ACC112 (cell line): Measurements from ENCODE around the gene SLC9A8.
A peak's percentile ranks its signal among the peaks of the same experiment; 100 is the strongest.

Source experiments
- H2AFZ ChIP-seq: fragments of 200-600 bp; sonication (generic); one replicate; pipeline ENCODE4 v1.6.0; 2017; ENCODE audit warnings: antibody characterized with exemption, low read length; ENCODE audit not compliant: unreplicated experiment
- H3K27ac ChIP-seq: fragments of 200-600 bp; sonication (generic); 2 replicates; pipeline ENCODE4 v1.5.1; 2014; ENCODE audit warnings: low read depth, mild to moderate bottlenecking, antibody characterized with exemption, low read length, moderate library complexity
- H3K27me3 ChIP-seq: fragments of 200-600 bp; sonication (generic); 2 replicates; pipeline ENCODE4 v1.6.1; 2014; ENCODE audit warnings: mild to moderate bottlenecking, antibody characterized with exemption, low read length, moderate library complexity, mixed read lengths; ENCODE audit not compliant: insufficient read depth
- H3K36me3 ChIP-seq: fragments of 200-600 bp; sonication (generic); 2 replicates; pipeline ENCODE4 v1.6.1; 2016; ENCODE audit warnings: mild to moderate bottlenecking, antibody characterized with exemption, low read length, moderate library complexity, mixed read lengths; ENCODE audit not compliant: insufficient read depth
- H3K4me1 ChIP-seq: fragments of 200-600 bp; sonication (generic); one replicate; pipeline ENCODE4 v1.6.1; 2016; ENCODE audit warnings: low read length, mixed read lengths; ENCODE audit not compliant: insufficient read depth, unreplicated experiment, control insufficient read depth
- H3K4me3 ChIP-seq: fragments of 200-600 bp; sonication (generic); 2 replicates; pipeline ENCODE4 v1.5.1; 2014; ENCODE audit warnings: mild to moderate bottlenecking, low read depth, low read length
- H3K79me2 ChIP-seq: fragments of 200-600 bp; sonication (generic); one replicate; pipeline ENCODE4 v1.6.0; 2016; ENCODE audit warnings: low read length; ENCODE audit not compliant: control insufficient read depth, unreplicated experiment, insufficient read depth

The SLC9A8 gene

DNA sequence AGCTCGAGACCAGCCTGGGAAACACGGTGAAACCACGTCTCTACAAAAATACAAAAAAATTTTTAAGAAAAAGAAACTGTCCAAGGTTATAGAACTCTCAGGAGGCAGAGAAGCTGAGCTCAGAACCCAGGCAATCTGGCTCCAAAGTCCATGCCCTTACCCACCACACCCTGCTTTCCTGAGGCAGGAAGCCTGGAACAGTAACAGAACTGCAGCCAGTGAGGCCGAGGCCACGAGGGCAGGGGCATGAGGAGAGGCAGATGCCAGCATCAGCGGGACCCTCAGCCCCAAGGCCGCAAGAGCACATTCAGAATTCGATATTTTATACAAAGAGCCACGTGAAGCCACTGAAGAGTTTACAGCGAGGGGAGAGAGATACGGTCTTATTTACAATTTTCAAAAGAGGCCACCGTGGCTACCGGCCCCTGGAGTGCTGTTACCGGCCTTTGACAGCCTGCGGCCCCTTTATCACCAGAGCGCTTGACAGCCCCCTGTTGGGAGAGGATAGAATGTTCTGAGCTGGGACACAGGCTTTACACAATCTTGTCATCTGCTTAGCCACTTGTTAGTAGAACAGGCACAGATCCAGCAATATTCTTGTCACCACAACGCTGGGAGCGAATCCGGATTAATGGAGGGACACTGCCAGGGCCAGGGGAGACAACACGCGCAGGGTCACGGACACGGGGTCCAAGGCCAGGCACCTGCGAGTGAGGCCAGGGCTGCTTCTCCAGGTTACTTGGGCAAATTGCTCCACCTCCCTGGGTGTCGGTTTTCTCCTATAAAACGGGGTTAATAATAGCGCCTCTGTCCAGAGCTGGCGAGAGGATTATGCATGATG lies 97.1 kb downstream of the SLC9A8 start:
- H3K4me3 ChIP-seq, result no peak overlapping the region
- peaks cover 50% of the 10 kb centered on the region for H3K79me2 ChIP-seq
- H2AFZ ChIP-seq, result no peak overlapping the region
- peaks cover 3% of the 10 kb centered on the region; the same call in 1 of the 2 replicates for H3K36me3 ChIP-seq
- no peaks in the 10 kb centered on the region for H3K27me3 ChIP-seq
- no peaks in the 10 kb centered on the region for H3K4me1 ChIP-seq
- no peak overlapping the region for H3K27ac ChIP-seq

DNA sequence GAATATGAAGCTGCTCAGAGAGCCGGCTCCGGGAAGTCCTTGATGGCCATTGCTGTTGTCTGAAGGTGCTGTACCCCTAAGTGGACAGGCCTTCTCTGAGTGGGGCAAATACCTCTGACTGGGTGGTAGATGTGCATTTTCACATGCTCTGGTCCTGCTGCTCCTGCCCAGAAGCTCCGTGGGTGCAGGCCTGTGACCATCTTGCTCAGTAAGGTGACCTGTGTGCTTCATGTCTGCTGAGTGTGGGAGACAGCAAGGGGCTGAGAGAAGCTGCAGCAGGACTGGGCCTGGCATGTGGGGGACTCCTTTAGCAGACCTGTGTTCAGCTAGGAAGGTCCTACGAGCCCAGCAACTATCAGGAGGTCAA lies 97.7 kb downstream of the SLC9A8 start:
- H3K4me3 ChIP-seq, result no peak overlapping the region
- H3K4me1 ChIP-seq, result no peaks in the 10 kb centered on the region
- no peaks in the 10 kb centered on the region for H3K27me3 ChIP-seq
- peaks cover 3% of the 10 kb centered on the region; the same call in 1 of the 2 replicates for H3K36me3 ChIP-seq
- no peak overlapping the region for H3K27ac ChIP-seq
- H2AFZ ChIP-seq, result no peak overlapping the region
- peaks cover 56% of the 10 kb centered on the region for H3K79me2 ChIP-seq

DNA sequence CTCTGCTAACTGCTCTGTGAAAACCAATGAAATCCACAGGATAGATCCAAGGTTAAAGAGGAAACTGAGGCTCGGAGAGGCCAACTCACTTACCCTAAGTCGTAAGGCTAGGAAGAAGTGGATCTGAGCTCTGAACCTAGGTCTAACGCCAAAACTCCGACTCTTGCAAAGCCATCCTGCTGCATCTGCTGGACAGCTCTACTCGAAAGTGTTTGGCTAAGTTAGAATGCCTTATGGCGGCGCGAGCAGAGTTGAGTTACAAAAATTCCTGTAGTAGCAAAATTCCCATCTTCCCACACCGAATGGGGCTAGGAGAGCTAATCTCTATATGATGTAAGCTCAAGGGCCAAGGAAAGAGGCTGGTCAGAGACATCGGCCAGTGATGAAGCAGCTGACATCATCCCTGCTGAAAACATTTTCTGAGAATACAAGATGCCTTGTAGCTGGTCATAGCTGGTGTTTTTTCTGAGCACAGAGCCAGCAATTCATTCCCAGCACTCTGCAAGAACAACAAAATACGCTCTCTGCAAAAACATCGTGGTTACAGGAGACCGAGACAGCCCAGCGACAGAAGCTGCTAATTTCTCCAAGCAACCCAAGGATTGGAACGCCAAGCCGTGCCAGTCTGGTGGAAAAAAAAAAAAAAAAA lies 100.9 kb downstream of the SLC9A8 start:
- no peak overlapping the region for H3K27ac ChIP-seq
- no peak overlapping the region for H2AFZ ChIP-seq
- H3K27me3 ChIP-seq, result no peaks in the 10 kb centered on the region
- H3K4me1 ChIP-seq, result peaks cover 4% of the 10 kb centered on the region
- H3K79me2 ChIP-seq, result peaks cover 56% of the 10 kb centered on the region
- peak overlapping the region; percentile 80; the same call in 1 of the 2 replicates for H3K4me3 ChIP-seq
- H3K36me3 ChIP-seq, result 0 out of 2 replicates have a peak, but pooled peaks cover 2% of the 10 kb centered on the region

DNA sequence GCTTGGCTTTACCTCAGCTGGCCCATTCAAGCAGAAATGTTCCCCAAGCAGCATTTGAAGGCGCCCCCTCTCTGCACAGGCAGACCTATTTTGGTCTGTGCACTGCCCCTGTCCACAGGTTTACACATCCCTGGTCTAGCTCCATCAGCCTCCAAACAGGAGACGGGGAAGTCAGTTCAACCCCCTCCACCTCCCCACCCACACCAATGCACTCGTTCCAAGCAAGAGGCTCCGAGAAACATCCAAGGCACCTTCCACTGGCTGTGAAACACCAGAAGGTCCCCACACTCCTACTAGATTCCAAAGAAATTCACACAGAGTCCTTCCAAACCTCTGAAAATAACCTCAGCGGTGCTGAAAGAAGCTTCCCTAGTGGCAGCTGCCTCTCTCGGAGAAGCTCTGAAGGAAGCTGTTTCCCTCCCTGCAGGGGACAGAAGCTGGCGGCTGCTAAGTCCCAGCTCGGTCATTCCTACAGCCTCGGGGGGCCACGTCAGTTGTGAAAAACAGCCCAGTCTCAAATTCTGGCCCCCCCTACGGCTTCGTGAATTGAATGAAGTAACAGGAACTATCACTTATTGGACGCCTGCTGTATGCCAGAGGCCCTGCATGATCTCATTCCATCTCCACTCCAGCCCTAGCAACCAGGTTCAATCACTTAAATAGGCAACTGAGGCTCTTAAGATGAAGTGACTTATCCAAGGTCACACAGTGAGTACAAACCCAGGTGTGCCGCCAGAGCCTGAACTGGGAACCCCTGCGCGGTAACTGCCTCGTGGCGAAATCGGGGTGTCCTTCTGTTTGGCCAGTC lies 101.9 kb downstream of the SLC9A8 start:
- Histone ChIP-seq H3K36me3 (no peaks in the 10 kb centered on the region), H3K79me2 (peaks cover 53% of the 10 kb centered on the region), H2AFZ (peak overlapping the region; percentile 73), H3K4me1 (peaks cover 4% of the 10 kb centered on the region), H3K4me3 (peak overlapping the region; percentile 80), H3K27ac (peak overlapping the region; percentile 97), H3K27me3 (no peaks in the 10 kb centered on the region)

DNA sequence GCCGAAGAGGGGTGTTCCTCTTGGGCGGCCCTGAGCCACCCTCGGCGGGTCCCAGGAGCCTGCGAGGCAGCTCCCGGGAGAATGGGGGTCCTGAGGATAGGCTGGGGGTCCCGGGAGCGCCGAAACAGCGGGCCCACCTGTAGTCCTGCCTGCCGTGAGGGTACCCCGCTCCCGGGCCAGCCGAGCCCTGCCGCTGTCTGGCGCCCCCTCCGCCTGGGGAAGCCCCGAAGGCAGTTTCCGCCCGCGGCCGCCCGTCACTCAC lies 102.4 kb downstream of the SLC9A8 start:
- Histone ChIP-seq H3K27ac (peak overlapping the region; percentile 97), H3K79me2 (peaks cover 49% of the 10 kb centered on the region), H3K36me3 (no peaks in the 10 kb centered on the region), H3K27me3 (no peaks in the 10 kb centered on the region), H3K4me3 (peak overlapping the region; percentile 80), H2AFZ (peak overlapping the region; percentile 73), H3K4me1 (peaks cover 4% of the 10 kb centered on the region)

DNA sequence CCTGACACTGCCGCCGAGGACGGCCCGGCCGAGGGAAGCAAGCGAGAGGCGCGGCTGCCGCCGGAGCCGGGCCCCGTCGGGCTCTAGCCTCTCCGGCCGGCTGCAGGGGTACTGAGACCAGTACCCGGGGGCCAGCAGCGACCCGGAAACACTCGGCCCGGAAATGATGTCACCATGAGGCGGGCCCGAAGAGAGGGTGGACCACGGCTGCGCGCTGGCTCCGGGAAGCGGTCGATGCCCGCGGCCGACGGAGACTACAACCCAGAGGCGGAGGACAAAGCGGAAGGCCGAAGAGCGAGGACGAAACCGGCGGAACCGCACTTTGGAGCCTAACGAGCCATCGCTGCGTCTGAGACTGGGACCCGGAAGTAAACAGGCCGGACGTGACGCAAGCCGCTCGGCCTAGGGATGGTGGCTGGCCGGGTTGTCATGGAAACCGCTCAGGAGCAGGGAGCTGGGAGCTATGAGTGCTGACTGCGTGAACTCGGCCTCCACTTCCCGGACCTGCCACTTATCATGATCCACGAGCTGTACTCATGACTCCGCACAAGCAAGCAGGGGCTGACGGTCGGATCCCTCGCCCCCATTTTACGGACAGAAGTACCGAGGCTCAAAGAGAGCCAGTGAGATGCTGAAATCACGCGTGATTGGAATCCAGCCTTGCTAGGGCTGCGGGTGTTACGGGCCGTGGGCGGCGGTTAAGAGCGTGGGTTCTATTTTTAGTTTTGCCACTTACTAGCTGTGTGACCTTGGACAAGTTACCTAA lies 102.9 kb downstream of the SLC9A8 start, which contains the start of gene SPATA2:
SPATA2 (minus strand) TSS at position 150 of the 766 bp plus-strand sequence. CDS start 7,039 bp downstream, outside the sequence.
- Histone ChIP-seq H3K36me3 (no peaks in the 10 kb centered on the region), H3K27ac (peak within 1 kb of the TSS; percentile 97), H3K27me3 (no peaks in the 10 kb centered on the region), H2AFZ (peak within 1 kb of the TSS; percentile 73), H3K79me2 (peaks cover 44% of the 10 kb centered on the region), H3K4me3 (peak within 1 kb of the TSS; percentile 80), H3K4me1 (peaks cover 4% of the 10 kb centered on the region)

DNA sequence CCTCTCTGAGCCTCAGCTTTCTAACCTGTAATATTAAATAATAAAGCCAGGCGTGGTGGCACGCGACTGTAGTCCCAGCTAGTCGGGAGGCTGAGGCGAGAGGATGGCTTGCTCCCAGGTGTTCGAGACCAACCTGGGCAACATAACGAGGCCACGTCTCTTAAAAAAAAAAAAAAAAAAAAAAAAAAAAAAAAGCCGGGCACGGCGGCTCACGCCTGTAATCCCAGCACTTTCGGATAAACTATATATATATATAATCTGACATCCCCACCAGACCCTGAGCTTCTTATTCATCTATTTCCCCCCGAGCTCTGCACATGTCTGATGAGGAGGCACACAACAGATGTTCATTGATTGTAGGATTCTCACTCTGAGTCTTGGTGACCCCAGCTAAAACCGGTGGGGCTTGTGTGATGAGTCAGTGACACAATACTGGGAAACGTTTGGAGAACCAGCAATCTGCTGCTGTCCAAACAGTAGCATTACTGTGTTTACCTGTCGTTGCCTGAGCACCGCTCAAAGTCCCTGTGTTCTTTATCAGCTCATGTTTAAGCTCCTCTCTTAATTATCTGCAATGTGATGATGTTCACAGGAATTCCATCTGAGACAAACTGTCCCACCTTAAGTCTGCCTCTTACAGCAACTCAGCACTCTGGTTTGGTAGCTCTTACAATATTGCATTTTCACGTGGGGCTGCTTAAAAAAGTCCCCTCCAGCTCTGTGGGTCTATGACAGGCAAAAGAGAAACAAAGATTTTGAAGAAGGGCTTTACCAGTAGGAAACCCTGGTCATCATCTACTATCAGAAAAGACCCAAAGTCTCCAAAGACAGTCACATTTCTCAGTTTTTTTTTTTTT lies 103.7 kb downstream of the SLC9A8 start:
- Histone ChIP-seq H3K4me3 (peak overlapping the region; percentile 80), H3K27ac (peak overlapping the region; percentile 97), H3K36me3 (no peaks in the 10 kb centered on the region), H3K27me3 (no peaks in the 10 kb centered on the region), H3K4me1 (peaks cover 4% of the 10 kb centered on the region), H2AFZ (peak overlapping the region; percentile 73), H3K79me2 (peaks cover 37% of the 10 kb centered on the region)

DNA sequence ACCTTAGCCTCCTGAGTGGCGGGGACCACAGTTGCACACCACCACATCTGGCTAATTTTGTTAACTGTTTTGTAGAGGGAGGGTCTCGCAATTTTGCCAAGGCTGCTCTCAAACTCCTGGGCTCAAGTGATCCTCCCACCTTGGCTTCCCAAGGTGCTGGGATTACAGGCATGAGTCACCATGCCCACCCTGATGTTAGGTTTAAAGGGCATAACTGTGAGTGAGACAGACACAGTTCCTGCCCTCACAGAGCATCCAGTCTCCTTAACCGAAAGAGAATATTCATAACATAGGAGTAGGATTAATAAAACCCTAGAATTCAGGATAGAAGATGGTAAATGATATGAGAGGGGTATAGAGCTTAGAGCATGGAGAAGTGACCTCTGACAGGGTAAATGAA lies 105.8 kb downstream of the SLC9A8 start:
- Histone ChIP-seq H3K27ac (no peak overlapping the region), H3K79me2 (peaks cover 18% of the 10 kb centered on the region), H3K4me3 (no peak overlapping the region), H2AFZ (no peak overlapping the region), H3K27me3 (no peaks in the 10 kb centered on the region), H3K4me1 (peaks cover 4% of the 10 kb centered on the region), H3K36me3 (no peaks in the 10 kb centered on the region)

DNA sequence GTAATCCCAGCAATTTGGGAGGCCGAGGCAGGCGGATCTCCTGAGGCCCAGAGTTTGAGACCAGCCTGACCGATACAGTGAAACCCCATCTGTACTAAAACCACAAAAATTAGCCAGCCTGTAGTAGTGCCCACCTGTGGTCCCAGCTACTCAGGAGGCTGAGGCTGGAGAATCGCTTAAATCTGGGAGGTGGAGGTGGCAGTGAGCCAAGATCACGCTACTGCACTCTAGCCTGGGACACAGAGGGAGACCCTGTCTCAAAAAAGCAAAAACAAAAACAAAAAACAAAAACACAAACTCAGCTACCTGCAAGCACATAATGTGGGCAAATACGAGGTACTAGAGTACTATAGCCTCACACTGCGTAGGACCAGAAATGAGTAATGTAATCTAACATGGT lies 106.4 kb downstream of the SLC9A8 start:
- no peaks in the 10 kb centered on the region for H3K27me3 ChIP-seq
- H3K36me3 ChIP-seq, result no peaks in the 10 kb centered on the region
- H3K4me1 ChIP-seq, result peaks cover 4% of the 10 kb centered on the region
- H2AFZ ChIP-seq, result no peak overlapping the region
- no peak overlapping the region for H3K27ac ChIP-seq
- no peak overlapping the region for H3K4me3 ChIP-seq
- H3K79me2 ChIP-seq, result peaks cover 13% of the 10 kb centered on the region
